LNCAP (cell line): ENCODE data around the gene ACD.

Source experiments
- CTCF ChIP-seq: fragments of 450-650 bp; IDR thresholded peaks from 2 replicates; pipeline ENCODE4 v1.5.1; 2017; ENCODE audit warnings: mild to moderate bottlenecking

Gene ACD

GRCh38 chr16:67667453-67667816 is 7.4 kb upstream of the ACD start:
- no peak for TF ChIP-seq CTCF

- no peak for TF ChIP-seq CTCF
Measured at GRCh38 chr16:67666559-67667452, 6.7 kb upstream of the ACD start, which contains the start of the genes C16orf86 and ENKD1. TSS of gene C16orf86 (plus strand) at chr16:67666814. CDS start at chr16:67666971, 157 bp downstream. TSS of gene ENKD1 (minus strand) at chr16:67666750. CDS start at chr16:67666442, 308 bp downstream.

- TF ChIP-seq CTCF = no peak
Measured at GRCh38 chr16:67666032-67666551, 6.0 kb upstream of the ACD start.

GRCh38 chr16:67665598-67665997 is 5.5 kb upstream of the ACD start:
- TF ChIP-seq CTCF = no peak

GRCh38 chr16:67664871-67665270 is 4.8 kb upstream of the ACD start:
- no peak for TF ChIP-seq CTCF

DNA sequence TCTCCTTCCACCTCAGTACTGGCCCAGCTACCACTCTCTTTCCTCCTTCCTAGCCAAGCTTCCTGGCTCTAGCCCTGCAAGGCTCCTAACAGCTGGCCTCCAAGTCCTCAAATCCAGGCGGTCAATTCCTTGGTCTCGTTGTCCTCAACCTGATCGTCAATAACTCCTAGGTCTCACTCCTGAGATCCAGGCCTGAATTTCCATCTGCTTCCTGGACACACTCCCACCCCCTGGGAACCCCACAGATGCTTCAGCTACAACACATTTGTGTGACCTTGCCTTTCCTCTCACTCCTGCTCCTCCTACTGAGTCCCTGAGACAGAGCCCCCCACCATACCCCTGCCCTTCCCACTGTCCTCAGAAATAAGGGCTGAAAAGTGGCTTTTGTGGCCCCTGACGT is 4.2 kb upstream of the ACD start:
- TF ChIP-seq CTCF = no peak

DNA sequence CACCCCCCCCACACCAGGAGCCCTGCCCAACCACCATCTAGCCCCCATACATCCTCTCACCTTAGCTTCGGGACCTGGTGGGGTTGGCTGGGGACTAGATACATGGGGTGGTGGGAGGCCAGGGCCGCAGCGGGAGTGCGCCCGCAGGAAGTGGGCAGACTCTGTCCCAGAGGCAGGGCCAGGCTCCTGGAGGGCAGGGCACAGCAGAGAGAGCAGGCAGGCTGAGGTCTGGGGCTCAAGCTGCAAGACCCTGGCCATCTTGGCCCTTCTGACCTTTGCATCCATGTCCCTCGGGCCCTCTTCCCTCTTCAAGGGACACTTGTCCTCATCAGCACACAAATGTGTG is 3.8 kb upstream of the ACD start:
- TF ChIP-seq CTCF = no peak
